ENCODE data around the gene SLC39A10.

SLC39A10 gene

DNA sequence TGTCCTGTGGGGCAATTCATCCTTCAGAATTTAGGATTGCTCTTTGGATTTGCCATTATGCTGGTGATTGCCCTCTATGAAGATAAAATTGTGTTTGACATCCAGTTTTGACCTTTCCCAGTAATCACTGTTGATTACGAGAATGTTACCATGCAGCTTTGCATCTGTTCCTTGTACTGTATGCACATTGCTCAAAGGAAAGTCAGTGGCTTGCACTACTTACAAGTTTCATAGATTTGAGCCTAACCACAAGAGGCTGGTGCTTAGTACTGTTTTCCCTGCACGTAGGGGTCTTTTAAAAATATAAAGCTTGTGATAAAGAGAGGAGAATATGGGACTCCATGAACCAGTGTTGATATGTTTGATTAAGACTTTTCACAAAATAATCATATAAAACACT is 77.9 kb downstream of the SLC39A10 start:
- Histone ChIP-seq H3K36me3 (ENCODE audit: control insufficient read depth, low read depth, low read length) (peaks cover 40% of the 10 kb centered on the region), H3K9me3 (ENCODE audit: control insufficient read depth, low read depth, low read length) (no peaks in the 10 kb centered on the region), H3K9ac (ENCODE audit: low read length) (no peak overlapping the region), H3K27ac (ENCODE audit: low read length) (no peak overlapping the region), H3K4me3 (ENCODE audit: low read length) (no peak overlapping the region), H3K4me1 (ENCODE audit: control insufficient read depth, low read depth, low read length) (no peaks in the 10 kb centered on the region), H3K27me3 (ENCODE audit: control insufficient read depth, insufficient read depth, low read length) (no peaks in the 10 kb centered on the region)

DNA sequence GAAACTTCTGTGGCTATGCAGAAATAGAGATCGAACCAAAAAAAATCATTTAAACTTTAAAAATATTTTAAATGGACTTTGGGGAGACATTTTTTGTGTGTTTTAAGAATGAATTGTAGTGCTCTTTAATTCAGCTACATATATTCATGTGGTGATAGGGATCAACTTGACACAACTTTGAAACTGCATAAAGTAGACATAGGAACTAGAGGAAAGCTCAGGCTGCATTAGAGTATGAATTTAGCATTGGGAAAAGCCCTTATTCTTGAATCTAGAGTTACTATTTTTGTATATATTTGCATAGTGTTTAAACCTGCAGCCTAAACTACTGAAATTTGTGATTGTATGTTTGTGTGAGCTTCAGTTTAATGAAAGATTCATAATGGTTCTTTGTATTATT is 78.3 kb downstream of the SLC39A10 start:
- Histone ChIP-seq H3K9me3 (ENCODE audit: control insufficient read depth, low read depth, low read length) (no peaks in the 10 kb centered on the region), H3K36me3 (ENCODE audit: control insufficient read depth, low read depth, low read length) (peaks cover 36% of the 10 kb centered on the region), H3K4me1 (ENCODE audit: control insufficient read depth, low read depth, low read length) (no peaks in the 10 kb centered on the region), H3K9ac (ENCODE audit: low read length) (no peak overlapping the region), H3K4me3 (ENCODE audit: low read length) (no peak overlapping the region), H3K27ac (ENCODE audit: low read length) (no peak overlapping the region), H3K27me3 (ENCODE audit: control insufficient read depth, insufficient read depth, low read length) (no peaks in the 10 kb centered on the region)

DNA sequence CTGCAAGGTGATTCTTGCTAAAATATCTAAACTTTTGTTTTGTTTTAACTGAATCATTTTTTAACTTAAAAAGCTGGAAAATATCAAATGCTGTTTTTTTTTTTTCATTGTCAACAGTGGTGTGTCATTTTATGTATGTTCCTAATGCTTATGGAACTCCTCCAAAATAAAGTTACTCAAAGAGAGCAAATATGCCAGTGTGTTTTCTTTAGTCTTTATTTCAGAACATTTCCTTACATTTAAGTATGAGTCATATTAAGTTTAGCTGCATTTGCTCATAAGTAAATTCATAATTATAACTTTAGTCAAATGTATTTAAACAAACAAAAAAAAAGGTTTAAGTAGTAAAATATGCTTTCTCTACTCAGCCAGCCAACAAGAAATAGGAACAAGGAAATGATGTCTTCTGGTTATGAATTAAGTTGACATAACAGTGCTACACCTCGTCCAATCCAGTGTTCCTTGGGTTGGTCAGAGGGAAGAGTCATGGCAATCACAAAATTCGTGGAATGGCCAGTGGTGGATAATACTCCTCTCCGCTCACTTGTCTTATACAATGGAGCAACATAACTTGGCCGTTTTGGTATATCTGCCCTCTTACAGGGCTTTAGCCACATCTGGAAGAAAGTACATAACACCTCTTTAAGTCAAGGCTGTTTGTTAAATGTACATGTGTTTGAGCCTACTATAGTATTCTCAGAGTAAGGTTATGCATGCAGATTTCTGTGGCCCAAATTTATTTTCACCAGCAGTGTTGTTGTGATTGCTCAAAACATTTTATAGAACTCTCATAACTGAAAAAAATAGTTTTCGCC is 80.7 kb downstream of the SLC39A10 start:
- H3K27me3 ChIP-seq (ENCODE audit: control insufficient read depth, insufficient read depth, low read length): no peaks in the 10 kb centered on the region
- H3K27ac ChIP-seq (ENCODE audit: low read length): no peak overlapping the region
- no peaks in the 10 kb centered on the region for H3K9me3 ChIP-seq (ENCODE audit: control insufficient read depth, low read depth, low read length)
- H3K9ac ChIP-seq (ENCODE audit: low read length): no peak overlapping the region
- H3K4me3 ChIP-seq (ENCODE audit: low read length): no peak overlapping the region
- no peaks in the 10 kb centered on the region for H3K4me1 ChIP-seq (ENCODE audit: control insufficient read depth, low read depth, low read length)
- H3K36me3 ChIP-seq (ENCODE audit: control insufficient read depth, low read depth, low read length): peaks cover 19% of the 10 kb centered on the region

DNA sequence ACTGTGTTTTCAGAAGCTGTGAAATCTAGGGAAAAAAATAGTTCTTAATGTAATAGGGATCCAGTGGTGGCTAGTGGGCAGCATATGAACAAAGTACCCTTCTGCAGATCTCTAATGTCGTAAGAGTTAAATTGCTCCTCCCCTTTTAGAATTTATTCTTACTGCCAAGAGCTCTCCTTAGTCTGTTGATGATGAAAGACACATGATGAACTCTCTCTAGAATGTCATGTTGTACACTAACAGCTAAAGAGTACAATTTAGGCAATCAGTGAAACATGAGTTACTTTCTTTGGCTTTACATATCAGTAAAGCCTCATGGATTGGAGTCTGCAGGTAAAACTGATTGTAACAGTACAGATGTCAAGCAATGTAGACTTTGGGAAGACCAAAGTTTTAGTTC is 84.2 kb downstream of the SLC39A10 start:
- no peak overlapping the region for H3K27ac ChIP-seq (ENCODE audit: low read length)
- peaks cover 16% of the 10 kb centered on the region for H3K36me3 ChIP-seq (ENCODE audit: control insufficient read depth, low read depth, low read length)
- H3K4me3 ChIP-seq (ENCODE audit: low read length): no peak overlapping the region
- no peaks in the 10 kb centered on the region for H3K4me1 ChIP-seq (ENCODE audit: control insufficient read depth, low read depth, low read length)
- peaks cover 5% of the 10 kb centered on the region for H3K9me3 ChIP-seq (ENCODE audit: control insufficient read depth, low read depth, low read length)
- no peak overlapping the region for H3K9ac ChIP-seq (ENCODE audit: low read length)
- H3K27me3 ChIP-seq (ENCODE audit: control insufficient read depth, insufficient read depth, low read length): no peaks in the 10 kb centered on the region

DNA sequence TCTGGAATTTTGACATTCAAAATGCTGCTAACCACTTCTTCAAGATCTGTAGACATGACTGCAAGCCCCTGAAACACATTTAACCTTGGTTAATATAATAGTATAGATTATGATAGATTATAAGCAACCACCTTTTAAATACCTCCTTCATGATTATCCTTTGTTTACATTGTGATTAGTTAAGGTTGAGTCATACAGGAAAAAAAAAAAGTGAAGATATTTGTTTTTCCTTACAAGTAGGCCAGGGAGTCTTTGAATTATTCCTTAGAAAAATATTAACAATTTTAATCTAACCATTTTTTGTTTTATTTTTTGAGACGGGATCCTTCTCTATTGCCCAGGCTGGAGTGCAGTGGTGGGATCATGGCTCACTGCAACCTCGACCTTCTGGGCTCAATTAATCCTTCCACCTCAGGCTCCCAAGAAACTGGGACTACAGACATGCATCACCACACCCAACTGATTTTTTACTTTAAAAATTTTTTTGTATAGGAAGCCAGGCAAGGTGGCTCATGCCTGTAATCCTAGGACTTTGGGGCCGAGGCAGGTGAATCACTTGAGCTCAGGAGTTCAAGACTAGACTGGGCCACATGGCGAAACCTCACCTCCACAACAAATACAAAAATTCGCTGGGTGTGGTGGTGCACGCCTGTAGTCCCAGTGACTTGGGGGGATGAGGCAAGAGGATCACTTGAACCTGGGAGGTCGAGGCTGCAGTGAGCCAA is 99.4 kb downstream of the SLC39A10 start:
- no peaks in the 10 kb centered on the region for H3K36me3 ChIP-seq (ENCODE audit: control insufficient read depth, low read depth, low read length)
- H3K27ac ChIP-seq (ENCODE audit: low read length): no peak overlapping the region
- H3K4me3 ChIP-seq (ENCODE audit: low read length): no peak overlapping the region
- no peaks in the 10 kb centered on the region for H3K9me3 ChIP-seq (ENCODE audit: control insufficient read depth, low read depth, low read length)
- H3K4me1 ChIP-seq (ENCODE audit: control insufficient read depth, low read depth, low read length): peaks cover 4% of the 10 kb centered on the region
- no peak overlapping the region for H3K9ac ChIP-seq (ENCODE audit: low read length)
- H3K27me3 ChIP-seq (ENCODE audit: control insufficient read depth, insufficient read depth, low read length): no peaks in the 10 kb centered on the region

DNA sequence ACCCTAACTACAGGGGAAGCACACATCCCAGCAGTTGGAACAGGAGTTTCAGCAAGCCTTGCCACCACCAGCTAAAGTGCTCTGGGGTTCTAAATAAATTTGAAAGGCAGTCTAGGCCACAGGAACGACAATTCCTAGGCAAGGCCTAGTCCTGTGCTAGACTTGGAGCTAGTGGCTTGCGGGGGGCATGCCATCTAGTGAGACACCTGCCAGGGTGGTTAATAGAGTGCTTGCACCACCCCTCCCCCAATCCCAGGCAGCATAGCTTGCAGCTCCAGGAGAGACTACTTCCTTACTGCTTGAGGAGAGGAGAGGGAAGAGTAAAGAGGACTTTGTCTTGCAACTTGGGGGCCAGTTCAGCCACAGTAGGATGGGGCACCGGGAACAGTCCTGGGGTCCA is 101.8 kb downstream of the SLC39A10 start:
- no peak overlapping the region for H3K4me3 ChIP-seq (ENCODE audit: low read length)
- H3K9ac ChIP-seq (ENCODE audit: low read length): no peak overlapping the region
- no peaks in the 10 kb centered on the region for H3K9me3 ChIP-seq (ENCODE audit: control insufficient read depth, low read depth, low read length)
- peaks cover 4% of the 10 kb centered on the region for H3K4me1 ChIP-seq (ENCODE audit: control insufficient read depth, low read depth, low read length)
- H3K36me3 ChIP-seq (ENCODE audit: control insufficient read depth, low read depth, low read length): no peaks in the 10 kb centered on the region
- no peaks in the 10 kb centered on the region for H3K27me3 ChIP-seq (ENCODE audit: control insufficient read depth, insufficient read depth, low read length)
- no peak overlapping the region for H3K27ac ChIP-seq (ENCODE audit: low read length)

DNA sequence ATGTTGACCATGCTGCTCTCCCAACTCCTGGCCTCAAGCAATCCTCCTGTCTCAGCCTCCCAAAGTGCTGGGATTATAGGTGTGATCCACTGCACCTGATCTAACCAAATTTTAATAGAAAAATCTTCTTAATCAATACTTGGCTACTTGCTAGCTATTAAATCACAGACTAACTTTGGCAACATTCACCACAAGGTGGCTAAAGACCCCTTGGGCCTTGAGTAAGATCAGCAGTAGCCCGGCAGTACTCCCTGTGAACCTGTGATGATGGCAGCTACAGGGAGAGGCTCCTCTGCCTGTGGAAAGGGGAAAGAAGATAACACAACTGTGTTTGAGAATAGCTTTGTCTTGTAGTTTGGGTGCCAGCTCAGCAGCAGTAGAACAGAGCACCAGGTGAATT is 102.9 kb downstream of the SLC39A10 start:
- Histone ChIP-seq H3K9ac (ENCODE audit: low read length) (no peak overlapping the region), H3K4me1 (ENCODE audit: control insufficient read depth, low read depth, low read length) (peaks cover 4% of the 10 kb centered on the region), H3K4me3 (ENCODE audit: low read length) (no peak overlapping the region), H3K27me3 (ENCODE audit: control insufficient read depth, insufficient read depth, low read length) (no peaks in the 10 kb centered on the region), H3K9me3 (ENCODE audit: control insufficient read depth, low read depth, low read length) (no peaks in the 10 kb centered on the region), H3K27ac (ENCODE audit: low read length) (no peak overlapping the region), H3K36me3 (ENCODE audit: control insufficient read depth, low read depth, low read length) (no peaks in the 10 kb centered on the region)

DNA sequence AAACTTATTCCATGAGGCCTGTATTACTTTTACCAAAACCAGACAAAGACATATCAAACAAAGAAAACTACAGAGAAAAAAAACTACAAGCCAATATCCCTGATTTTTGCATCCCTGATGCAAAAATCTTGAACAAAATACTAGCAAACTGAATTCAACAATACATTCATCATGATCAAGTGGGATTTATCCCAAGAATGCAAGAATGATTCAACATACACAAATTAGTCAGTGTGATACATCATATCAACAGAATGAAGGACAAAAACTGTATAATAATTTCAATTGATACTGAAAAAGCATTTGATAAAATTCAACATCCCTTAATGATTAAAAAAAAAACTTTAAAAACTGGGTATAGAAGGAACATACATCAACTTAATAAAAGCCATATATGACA is 106.8 kb downstream of the SLC39A10 start:
- Histone ChIP-seq H3K4me1 (ENCODE audit: control insufficient read depth, low read depth, low read length) (no peaks in the 10 kb centered on the region), H3K4me3 (ENCODE audit: low read length) (no peak overlapping the region), H3K9me3 (ENCODE audit: control insufficient read depth, low read depth, low read length) (no peaks in the 10 kb centered on the region), H3K36me3 (ENCODE audit: control insufficient read depth, low read depth, low read length) (no peaks in the 10 kb centered on the region), H3K27ac (ENCODE audit: low read length) (no peak overlapping the region), H3K27me3 (ENCODE audit: control insufficient read depth, insufficient read depth, low read length) (no peaks in the 10 kb centered on the region), H3K9ac (ENCODE audit: low read length) (no peak overlapping the region)

DNA sequence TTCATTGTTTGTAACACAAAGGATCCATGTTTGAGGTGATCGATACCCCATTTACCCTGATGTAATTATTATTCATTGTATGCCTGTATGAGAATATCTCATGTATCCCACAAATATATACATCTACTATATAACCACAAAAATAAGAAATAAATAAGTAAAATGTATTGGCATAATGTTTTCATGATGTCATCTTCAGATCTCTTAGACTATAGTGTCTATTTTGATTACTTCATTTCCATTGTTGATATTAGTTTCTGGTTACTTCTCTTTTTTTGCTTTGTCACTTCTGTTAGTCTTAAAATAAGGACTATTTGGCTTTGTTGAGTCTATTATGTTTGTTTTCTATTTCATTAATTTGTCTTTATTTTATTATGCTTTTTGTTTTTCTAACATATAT is 109.7 kb downstream of the SLC39A10 start:
- Histone ChIP-seq H3K9ac (ENCODE audit: low read length) (no peak overlapping the region), H3K4me3 (ENCODE audit: low read length) (no peak overlapping the region), H3K27me3 (ENCODE audit: control insufficient read depth, insufficient read depth, low read length) (no peaks in the 10 kb centered on the region), H3K27ac (ENCODE audit: low read length) (no peak overlapping the region), H3K9me3 (ENCODE audit: control insufficient read depth, low read depth, low read length) (no peaks in the 10 kb centered on the region), H3K4me1 (ENCODE audit: control insufficient read depth, low read depth, low read length) (no peaks in the 10 kb centered on the region), H3K36me3 (ENCODE audit: control insufficient read depth, low read depth, low read length) (no peaks in the 10 kb centered on the region)

DNA sequence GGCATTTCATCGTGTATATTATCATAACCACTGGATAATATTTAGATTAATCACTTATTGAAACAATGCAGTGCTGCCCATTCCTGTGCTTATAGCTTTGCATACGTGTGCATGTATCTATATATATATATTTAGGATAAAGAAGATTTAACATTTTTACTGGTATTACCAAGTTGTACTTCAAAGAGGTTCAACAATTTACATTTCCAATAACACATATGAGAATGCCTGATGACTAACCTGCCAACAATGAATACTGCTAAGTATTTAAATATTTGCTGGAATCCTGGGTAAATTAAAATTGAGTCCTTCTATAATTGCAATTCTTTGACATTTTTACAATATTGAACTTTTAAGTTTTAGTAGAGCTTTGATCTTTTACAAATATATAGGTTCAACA is 111.4 kb downstream of the SLC39A10 start:
- H3K27ac ChIP-seq (ENCODE audit: low read length): no peak overlapping the region
- no peak overlapping the region for H3K9ac ChIP-seq (ENCODE audit: low read length)

DNA sequence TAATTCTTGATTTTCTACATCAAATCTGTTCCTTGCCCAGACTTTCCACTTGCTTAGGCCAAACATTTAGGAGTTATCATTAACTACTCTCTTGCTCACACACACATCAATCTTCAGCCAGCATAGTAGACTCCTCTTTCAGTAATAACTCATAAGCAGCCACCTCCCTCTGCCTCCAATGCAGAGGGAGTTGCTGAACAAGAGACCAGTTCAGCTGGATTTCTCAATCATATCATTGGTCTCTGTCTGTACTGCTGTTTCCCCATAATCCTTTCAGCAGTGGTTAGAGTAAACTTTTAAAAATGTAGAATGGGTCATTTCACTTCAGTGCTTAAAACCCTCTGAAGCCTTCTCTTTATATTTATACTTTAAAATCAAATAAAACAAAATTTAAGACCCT is 112.9 kb downstream of the SLC39A10 start:
- H3K9ac ChIP-seq (ENCODE audit: low read length): no peak overlapping the region
- no peak overlapping the region for H3K27ac ChIP-seq (ENCODE audit: low read length)
- H3K9me3 ChIP-seq (ENCODE audit: control insufficient read depth, low read depth, low read length): no peaks in the 10 kb centered on the region
- H3K36me3 ChIP-seq (ENCODE audit: control insufficient read depth, low read depth, low read length): no peaks in the 10 kb centered on the region
- no peaks in the 10 kb centered on the region for H3K27me3 ChIP-seq (ENCODE audit: control insufficient read depth, insufficient read depth, low read length)
- peaks cover 4% of the 10 kb centered on the region for H3K4me1 ChIP-seq (ENCODE audit: control insufficient read depth, low read depth, low read length)
- H3K4me3 ChIP-seq (ENCODE audit: low read length): no peak overlapping the region

More for the DNA sequence above, 111.4 kb downstream of the SLC39A10 start:
- no peaks in the 10 kb centered on the region for H3K9me3 ChIP-seq (ENCODE audit: control insufficient read depth, low read depth, low read length)
- no peak overlapping the region for H3K4me3 ChIP-seq (ENCODE audit: low read length)
- H3K4me1 ChIP-seq (ENCODE audit: control insufficient read depth, low read depth, low read length): no peaks in the 10 kb centered on the region
- H3K27me3 ChIP-seq (ENCODE audit: control insufficient read depth, insufficient read depth, low read length): no peaks in the 10 kb centered on the region
- H3K36me3 ChIP-seq (ENCODE audit: control insufficient read depth, low read depth, low read length): no peaks in the 10 kb centered on the region

DNA sequence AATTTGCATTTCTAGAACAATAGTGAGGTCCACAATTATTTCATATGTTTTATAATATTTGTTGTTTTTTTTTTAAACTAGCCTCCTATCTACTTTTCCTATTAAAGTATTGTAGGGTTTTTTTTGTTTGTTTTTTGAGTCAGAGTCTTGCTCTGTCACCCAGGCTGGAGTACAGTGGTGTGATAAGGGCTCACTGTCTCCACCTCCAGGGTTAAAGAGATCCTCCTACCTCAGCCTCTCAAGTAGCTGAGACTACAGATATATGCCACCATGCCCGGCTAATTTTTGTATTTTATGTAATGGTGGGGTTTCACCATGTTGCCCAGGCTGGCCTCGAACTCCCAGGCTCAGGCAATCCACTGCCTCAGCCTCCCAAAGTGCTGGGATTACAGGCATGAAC is 122.5 kb downstream of the SLC39A10 start:
- H3K36me3 ChIP-seq (ENCODE audit: control insufficient read depth, low read depth, low read length): no peaks in the 10 kb centered on the region
- H3K9me3 ChIP-seq (ENCODE audit: control insufficient read depth, low read depth, low read length): no peaks in the 10 kb centered on the region
- peaks cover 5% of the 10 kb centered on the region for H3K4me1 ChIP-seq (ENCODE audit: control insufficient read depth, low read depth, low read length)
- H3K27ac ChIP-seq (ENCODE audit: low read length): no peak overlapping the region
- H3K27me3 ChIP-seq (ENCODE audit: control insufficient read depth, insufficient read depth, low read length): no peaks in the 10 kb centered on the region
- no peak overlapping the region for H3K4me3 ChIP-seq (ENCODE audit: low read length)
- no peak overlapping the region for H3K9ac ChIP-seq (ENCODE audit: low read length)

Data from iPS-18a (cell line).